ENCODE measurements around the gene MUC5AC.
"Not testable (repeated sequence)": the region's sequence is repeated elsewhere in the genome, so short reads cannot be mapped to it uniquely, and the experiment has no call there.

The MUC5AC gene

GRCh38 chr11:1111545-1112212 lies 46.1 kb upstream of the MUC5AC start:
- no peak for TF ChIP-seq HDGF (IDR thresholded peaks at IDR 0.05; ENCODE audit: borderline replicate concordance)
- no peak for TF ChIP-seq SUZ12 (IDR thresholded peaks at IDR 0.05)
- no peak for TF ChIP-seq SP1 (IDR thresholded peaks at IDR 0.05)
- no peak for TF ChIP-seq NFRKB (IDR thresholded peaks at IDR 0.05)
- TF ChIP-seq FOXA1 (IDR thresholded peaks at IDR 0.05) = no peak
- TF ChIP-seq ZNF384 (IDR thresholded peaks at IDR 0.05) = no peak
- CTCF ChIA-PET = no interaction called here
- POLR2A ChIA-PET = no interaction called here

GRCh38 chr11:1112351-1113191 lies 45.2 kb upstream of the MUC5AC start:
- CTCF ChIA-PET = no interaction called here
- POLR2A ChIA-PET = no interaction called here
- no peak for TF ChIP-seq FOXK2 (IDR thresholded peaks at IDR 0.05)
- no peak for TF ChIP-seq HDGF (IDR thresholded peaks at IDR 0.05; ENCODE audit: borderline replicate concordance)
- no peak for TF ChIP-seq CTBP1 (IDR thresholded peaks at IDR 0.05; ENCODE audit: borderline replicate concordance)
- TF ChIP-seq SUZ12 (IDR thresholded peaks at IDR 0.05) = no peak
- TF ChIP-seq LEF1 (IDR thresholded peaks at IDR 0.05; ENCODE audit: borderline replicate concordance) = no peak
- TF ChIP-seq ZNF384 (IDR thresholded peaks at IDR 0.05) = no peak
- no peak for TF ChIP-seq FOXM1 (IDR thresholded peaks at IDR 0.05; ENCODE audit: borderline replicate concordance)
- no peak for TF ChIP-seq SP1 (IDR thresholded peaks at IDR 0.05)
- no peak for TF ChIP-seq FOXA1 (IDR thresholded peaks at IDR 0.05)
- TF ChIP-seq ARNT (IDR thresholded peaks at IDR 0.05) = no peak
- DNase-seq (ENCODE audit: extremely low spot score) = peak; percentile 58

More at GRCh38 chr11:1111545-1112212, 46.1 kb upstream of the MUC5AC start:
- no peak for DNase-seq (ENCODE audit: extremely low spot score)

- CTCF ChIA-PET = no interaction called here
These were observed 44.1 kb upstream of the MUC5AC start for GRCh38 chr11:1113405-1114201.

GRCh38 chr11:1115292-1115691 lies 42.5 kb upstream of the MUC5AC start:
- POLR2A ChIA-PET; CTCF ChIA-PET; DNase-seq (ENCODE audit: extremely low spot score): not testable (repeated sequence)

More at GRCh38 chr11:1113405-1114201, 44.1 kb upstream of the MUC5AC start:
- TF ChIP-seq SUZ12 (IDR thresholded peaks at IDR 0.05) (no peak), FOXK2 (IDR thresholded peaks at IDR 0.05) (no peak), NFRKB (IDR thresholded peaks at IDR 0.05) (no peak), FOXM1 (IDR thresholded peaks at IDR 0.05; ENCODE audit: borderline replicate concordance) (no peak), SP1 (IDR thresholded peaks at IDR 0.05) (no peak), FOXA1 (IDR thresholded peaks at IDR 0.05) (no peak), ZNF384 (IDR thresholded peaks at IDR 0.05) (no peak), CTBP1 (IDR thresholded peaks at IDR 0.05; ENCODE audit: borderline replicate concordance) (no peak), L3MBTL2 (conservative IDR thresholded peaks at IDR 0.05) (no peak), LEF1 (IDR thresholded peaks at IDR 0.05; ENCODE audit: borderline replicate concordance) (no peak)
- DNase-seq (ENCODE audit: extremely low spot score) = no peak
- POLR2A ChIA-PET = no interaction called here

- ChIA-PET POLR2A (no interaction called here), CTCF (no interaction called here)
- no peak for DNase-seq (ENCODE audit: extremely low spot score)
- TF ChIP-seq ELF4 (IDR thresholded peaks at IDR 0.05) = no peak
- no peak for TF ChIP-seq SUZ12 (IDR thresholded peaks at IDR 0.05)
- no peak for TF ChIP-seq NFRKB (IDR thresholded peaks at IDR 0.05)
- no peak for TF ChIP-seq L3MBTL2 (conservative IDR thresholded peaks at IDR 0.05)
- no peak for TF ChIP-seq BHLHE40 (IDR thresholded peaks at IDR 0.05; ENCODE audit: borderline replicate concordance)
- TF ChIP-seq FOXA1 (IDR thresholded peaks at IDR 0.05) = no peak
- TF ChIP-seq SP1 (IDR thresholded peaks at IDR 0.05) = no peak
- TF ChIP-seq TARDBP (IDR thresholded peaks at IDR 0.05) = no peak
- no peak for TF ChIP-seq FOXM1 (IDR thresholded peaks at IDR 0.05; ENCODE audit: borderline replicate concordance)
- TF ChIP-seq HDGF (IDR thresholded peaks at IDR 0.05; ENCODE audit: borderline replicate concordance) = no peak
- TF ChIP-seq LEF1 (IDR thresholded peaks at IDR 0.05; ENCODE audit: borderline replicate concordance) = no peak
- no peak for TF ChIP-seq PKNOX1 (IDR thresholded peaks at IDR 0.05)
- TF ChIP-seq ARNT (IDR thresholded peaks at IDR 0.05) = no peak
- no peak for TF ChIP-seq FOXK2 (IDR thresholded peaks at IDR 0.05)
- no peak for TF ChIP-seq ZNF384 (IDR thresholded peaks at IDR 0.05)
- TF ChIP-seq CTBP1 (IDR thresholded peaks at IDR 0.05; ENCODE audit: borderline replicate concordance) = no peak
These were observed 41.6 kb upstream of the MUC5AC start for GRCh38 chr11:1116104-1116503.

- TF ChIP-seq HDGF (IDR thresholded peaks at IDR 0.05; ENCODE audit: borderline replicate concordance) (no peak), BHLHE40 (IDR thresholded peaks at IDR 0.05; ENCODE audit: borderline replicate concordance) (no peak), LEF1 (IDR thresholded peaks at IDR 0.05; ENCODE audit: borderline replicate concordance) (no peak), TARDBP (IDR thresholded peaks at IDR 0.05) (no peak), ARNT (IDR thresholded peaks at IDR 0.05) (no peak), NFRKB (IDR thresholded peaks at IDR 0.05) (no peak), ELF4 (IDR thresholded peaks at IDR 0.05) (no peak), SUZ12 (IDR thresholded peaks at IDR 0.05) (no peak), PKNOX1 (IDR thresholded peaks at IDR 0.05) (no peak), CTBP1 (IDR thresholded peaks at IDR 0.05; ENCODE audit: borderline replicate concordance) (no peak)
- ChIA-PET CTCF (no interaction called here), POLR2A (no interaction called here)
- no peak for DNase-seq (ENCODE audit: extremely low spot score)
These were observed 40.9 kb upstream of the MUC5AC start for GRCh38 chr11:1116666-1117390.

Measured in HEK293T (cell line).